Gastrocnemius medialis (tissue), 4 donors: ENCODE data around the gene TEAD2.

ENCODE experiments used
- POLR2A ChIP-seq, 2 donors: fragments of 450-650 bp; IDR thresholded peaks; one replicate each; pipeline ENCODE4 v1.6.1; 2017; ENCODE audit warnings: antibody characterized with exemption in 2 of 2, mild to moderate bottlenecking in 2 of 2, moderate library complexity in 2 of 2
- TF ChIP-seq, protein P1 (sequence below), 5 experiments: fragments of 450-650 bp in 3 of 5; fragments of 200-600 bp in 2 of 5; sonication (generic) in 2 of 5; IDR thresholded peaks in 4 of 5; conservative IDR thresholded peaks in 1 of 5; 1 replicate in 4 of 5; 2 replicates in 1 of 5; pipeline ENCODE4 v1.5.1; 2016 to 2019; ENCODE audit warnings: antibody characterized with exemption in 5 of 5, mild to moderate bottlenecking in 3 of 5, moderate library complexity in 3 of 5

DNA sequence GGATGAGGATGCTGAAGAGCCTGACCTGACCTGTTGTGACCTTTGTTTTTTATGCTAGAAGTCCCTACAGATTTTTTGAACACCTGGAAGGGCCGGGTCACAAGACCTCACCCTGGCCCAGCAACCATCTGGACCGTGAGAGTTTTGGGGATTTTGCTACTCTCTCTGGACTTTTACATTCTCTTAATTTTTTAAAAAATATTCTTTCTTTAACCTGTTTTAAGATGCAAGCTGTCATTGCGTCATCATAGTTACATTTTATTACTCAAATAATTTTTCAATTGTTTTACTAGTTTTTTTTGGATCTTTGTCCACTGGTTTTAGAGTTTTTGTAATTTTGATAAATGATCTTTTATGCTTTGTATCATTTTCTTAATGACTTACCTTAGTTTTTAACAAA is 9.0 kb upstream of the TEAD2 start:
- TF ChIP-seq POLR2A (IDR thresholded peaks at IDR 0.05): no peak
- TF ChIP-seq, protein P1, sequence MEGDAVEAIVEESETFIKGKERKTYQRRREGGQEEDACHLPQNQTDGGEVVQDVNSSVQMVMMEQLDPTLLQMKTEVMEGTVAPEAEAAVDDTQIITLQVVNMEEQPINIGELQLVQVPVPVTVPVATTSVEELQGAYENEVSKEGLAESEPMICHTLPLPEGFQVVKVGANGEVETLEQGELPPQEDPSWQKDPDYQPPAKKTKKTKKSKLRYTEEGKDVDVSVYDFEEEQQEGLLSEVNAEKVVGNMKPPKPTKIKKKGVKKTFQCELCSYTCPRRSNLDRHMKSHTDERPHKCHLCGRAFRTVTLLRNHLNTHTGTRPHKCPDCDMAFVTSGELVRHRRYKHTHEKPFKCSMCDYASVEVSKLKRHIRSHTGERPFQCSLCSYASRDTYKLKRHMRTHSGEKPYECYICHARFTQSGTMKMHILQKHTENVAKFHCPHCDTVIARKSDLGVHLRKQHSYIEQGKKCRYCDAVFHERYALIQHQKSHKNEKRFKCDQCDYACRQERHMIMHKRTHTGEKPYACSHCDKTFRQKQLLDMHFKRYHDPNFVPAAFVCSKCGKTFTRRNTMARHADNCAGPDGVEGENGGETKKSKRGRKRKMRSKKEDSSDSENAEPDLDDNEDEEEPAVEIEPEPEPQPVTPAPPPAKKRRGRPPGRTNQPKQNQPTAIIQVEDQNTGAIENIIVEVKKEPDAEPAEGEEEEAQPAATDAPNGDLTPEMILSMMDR (IDR thresholded peaks at IDR 0.05 in 4 of 5, conservative IDR thresholded peaks at IDR 0.05 in 1 of 5): no peak
